CD14-positive monocyte (primary cell): ENCODE measurements around the gene PLAC9. TPM values are rescaled to one million over a fixed set of nuclear protein-coding genes. Genes with fewer than 3 reads are reported as not detected.

ENCODE experiments used
- DNase-seq, 3 donors: peaks; one replicate each; pipeline ENCODE4 v3.0.0-alpha.2; 2011 to 2022
- H2AFZ ChIP-seq: 2 replicates; pipeline ENCODE4 v1.6.0; 2012; ENCODE audit warnings: mild to moderate bottlenecking, low read depth, low read length, inconsistent platforms; ENCODE audit not compliant: insufficient read depth, poor library complexity, severe bottlenecking
- H3K27ac ChIP-seq, 2 donors: 1 replicate in 1 of 2; 2 replicates in 1 of 2; pipeline ENCODE4 v1.5.1; 2012 to 2013; ENCODE audit warnings: low read length in 2 of 2, control low read depth in 1 of 2, inconsistent platforms in 1 of 2, low read depth in 1 of 2, mild to moderate bottlenecking in 1 of 2
- H3K27me3 ChIP-seq, 2 donors: one replicate each; pipeline versions ENCODE4 v1.6.0 to v1.6.1; 2011 to 2013; ENCODE audit warnings: low read length in 2 of 2; ENCODE audit not compliant: control insufficient read depth in 2 of 2, insufficient read depth in 2 of 2
- H3K36me3 ChIP-seq, 2 donors: replicated peaks in 1 of 2; 1 replicate in 1 of 2; 2 replicates in 1 of 2; pipeline versions ENCODE4 v1.5.1 to v1.6.1; 2012 to 2013; ENCODE audit warnings: low read length in 2 of 2, control low read depth in 1 of 2, inconsistent platforms in 1 of 2, mild to moderate bottlenecking in 1 of 2; ENCODE audit not compliant: insufficient read depth in 2 of 2, control insufficient read depth in 1 of 2
- H3K4me1 ChIP-seq, 2 donors: 1 replicate in 1 of 2; 2 replicates in 1 of 2; pipeline versions ENCODE4 v1.5.1 to v1.6.1; 2012 to 2013; ENCODE audit warnings: low read length in 2 of 2, control low read depth in 1 of 2, inconsistent platforms in 1 of 2, mild to moderate bottlenecking in 1 of 2, moderate library complexity in 1 of 2; ENCODE audit not compliant: insufficient read depth in 2 of 2, control insufficient read depth in 1 of 2
- H3K4me2 ChIP-seq: replicated peaks from 2 replicates; pipeline ENCODE3; 2012; ENCODE audit warnings: low read length, moderate library complexity, mild to moderate bottlenecking; ENCODE audit not compliant: poor library complexity, severe bottlenecking; ENCODE audit errors: extremely low read depth
- H3K4me3 ChIP-seq, 3 experiments: fragments of 200-600 bp in 1 of 3; sonication (generic) in 1 of 3; replicated peaks in 1 of 3; 1 replicate in 2 of 3; 2 replicates in 1 of 3; pipeline ENCODE4 v1.5.1; 2011 to 2013; ENCODE audit warnings: low read length in 3 of 3, mild to moderate bottlenecking in 3 of 3, control low read depth in 2 of 3, low read depth in 2 of 3, inconsistent platforms in 1 of 3, moderate library complexity in 1 of 3
- H3K79me2 ChIP-seq: 2 replicates; pipeline ENCODE4 v1.6.0; 2012; ENCODE audit warnings: mild to moderate bottlenecking, control low read depth, inconsistent platforms, low read length, moderate library complexity; ENCODE audit not compliant: insufficient read depth
- H3K9ac ChIP-seq: 2 replicates; pipeline ENCODE4 v1.6.0; 2017; ENCODE audit warnings: low read length, mild to moderate bottlenecking; ENCODE audit not compliant: insufficient read depth, poor library complexity, severe bottlenecking
- H3K9me3 ChIP-seq, 2 donors: replicated peaks in 1 of 2; 1 replicate in 1 of 2; 2 replicates in 1 of 2; pipeline versions ENCODE4 v1.5.1 to v1.6.1; 2012 to 2013; ENCODE audit warnings: low read length in 2 of 2, control low read depth in 1 of 2; ENCODE audit not compliant: control insufficient read depth in 1 of 2, insufficient read depth in 1 of 2
- H4K20me1 ChIP-seq: 2 replicates; pipeline ENCODE4 v1.6.0; 2012; ENCODE audit warnings: mild to moderate bottlenecking, low read length, control low read depth, moderate library complexity; ENCODE audit not compliant: insufficient read depth
- H3K27ac Mint-ChIP-seq, 7 donors: one replicate each; pipeline ENCODE4 v1.8.0; 2020; ENCODE audit warnings: mild to moderate bottlenecking in 7 of 7, mixed read lengths in 7 of 7, moderate library complexity in 6 of 7, inconsistent platforms in 2 of 7
- H3K27me3 Mint-ChIP-seq, 3 donors: one replicate each; pipeline ENCODE4 v1.8.0; 2021 to 2022; ENCODE audit warnings: low read depth in 3 of 3, mild to moderate bottlenecking in 3 of 3, mixed read lengths in 3 of 3, moderate library complexity in 3 of 3, inconsistent platforms in 1 of 3
- H3K36me3 Mint-ChIP-seq, 2 donors: one replicate each; pipeline ENCODE4 v1.8.0; 2020; ENCODE audit warnings: mixed read lengths in 2 of 2, inconsistent platforms in 1 of 2, mild to moderate bottlenecking in 1 of 2
- H3K4me1 Mint-ChIP-seq: one replicate; pipeline ENCODE4 v1.8.0; 2020; ENCODE audit warnings: mild to moderate bottlenecking, mixed read lengths
- H3K4me3 Mint-ChIP-seq, 2 donors: one replicate each; pipeline ENCODE4 v1.8.0; 2020; ENCODE audit warnings: mild to moderate bottlenecking in 2 of 2, mixed read lengths in 2 of 2, moderate library complexity in 1 of 2
- H3K9me3 Mint-ChIP-seq, 7 donors: one replicate each; pipeline ENCODE4 v1.8.0; 2020 to 2022; ENCODE audit warnings: mixed read lengths in 7 of 7, mild to moderate bottlenecking in 6 of 7, moderate library complexity in 6 of 7, inconsistent platforms in 2 of 7
- WGBS: methylation state at CpG from one replicate; pipeline ENCODE4 v1.1.5; 2013; ENCODE audit warnings: missing lambda C conversion rate; ENCODE audit not compliant: insufficient coverage; 5-methylcytosine and 5-hydroxymethylcytosine counted together
- intact Hi-C, 2 donors: fragments of 100-400 bp; cut with micrococcal nuclease; formaldehyde crosslinking; loops; one replicate each; pipeline versions ENCODE4 v1.15.0 to v1.15.1; 2023
- polyA plus RNA-seq, 3 donors: library from polyadenylated mRNA; depleted of rRNA in 1 of 3; unstranded in 2 of 3; stranded (reverse) in 1 of 3; fragments of 300-500 nt in 2 of 3; fragments of >200 nt in 1 of 3; fragmentation: Illumina TruSeq in 2 of 3; gene quantifications; 1 replicate in 2 of 3; 2 replicates in 1 of 3; pipeline ENCODE4 v1.2.3, GENCODE V29; 2012 to 2021
- TF ChIP-seq, protein P1 (sequence below): fragments of 200-600 bp; IDR thresholded peaks from one replicate; pipeline ENCODE4 v1.8.0; 2022; ENCODE audit warnings: antibody characterized with exemption, mild to moderate bottlenecking

Gene PLAC9
- polyA plus RNA-seq, 3 donors: not detected

GRCh38 chr10:80174641-80175395 lies 42.3 kb downstream of the PLAC9 start:
- DNase-seq: no peak
- H3K27me3 Mint-ChIP-seq: peaks cover 0 to 3% (median 0%) of the 10 kb centered on the region in 3 donors
- Histone ChIP-seq H3K9me3 (no peaks in the 10 kb centered on the region), H3K36me3 (peaks cover 39 to 55% of the 10 kb centered on the region in 2 donors), H2AFZ (no peak overlapping the region), H3K4me2 (no peak overlapping the region), H3K79me2 (peaks cover 97% of the 10 kb centered on the region), H3K4me1 (peaks cover 4 to 15% of the 10 kb centered on the region in 2 donors), H3K9ac (no peak overlapping the region), H4K20me1 (peaks cover 97% of the 10 kb centered on the region), H3K27ac (peak overlapping the region in 1 of 2 donors; percentile 26), H3K4me3 (no peak overlapping the region), H3K27me3 (no peaks in the 10 kb centered on the region)
- TF ChIP-seq, protein P1, sequence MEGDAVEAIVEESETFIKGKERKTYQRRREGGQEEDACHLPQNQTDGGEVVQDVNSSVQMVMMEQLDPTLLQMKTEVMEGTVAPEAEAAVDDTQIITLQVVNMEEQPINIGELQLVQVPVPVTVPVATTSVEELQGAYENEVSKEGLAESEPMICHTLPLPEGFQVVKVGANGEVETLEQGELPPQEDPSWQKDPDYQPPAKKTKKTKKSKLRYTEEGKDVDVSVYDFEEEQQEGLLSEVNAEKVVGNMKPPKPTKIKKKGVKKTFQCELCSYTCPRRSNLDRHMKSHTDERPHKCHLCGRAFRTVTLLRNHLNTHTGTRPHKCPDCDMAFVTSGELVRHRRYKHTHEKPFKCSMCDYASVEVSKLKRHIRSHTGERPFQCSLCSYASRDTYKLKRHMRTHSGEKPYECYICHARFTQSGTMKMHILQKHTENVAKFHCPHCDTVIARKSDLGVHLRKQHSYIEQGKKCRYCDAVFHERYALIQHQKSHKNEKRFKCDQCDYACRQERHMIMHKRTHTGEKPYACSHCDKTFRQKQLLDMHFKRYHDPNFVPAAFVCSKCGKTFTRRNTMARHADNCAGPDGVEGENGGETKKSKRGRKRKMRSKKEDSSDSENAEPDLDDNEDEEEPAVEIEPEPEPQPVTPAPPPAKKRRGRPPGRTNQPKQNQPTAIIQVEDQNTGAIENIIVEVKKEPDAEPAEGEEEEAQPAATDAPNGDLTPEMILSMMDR: no peak
- 93% methylated on average over 7 of the region's 15 CpGs for WGBS
- H3K4me3 Mint-ChIP-seq: no peak overlapping the region
- no peak overlapping the region for H3K27ac Mint-ChIP-seq
- peaks cover 42% of the 10 kb centered on the region for H3K4me1 Mint-ChIP-seq
- peaks cover 35 to 65% of the 10 kb centered on the region in 2 donors for H3K36me3 Mint-ChIP-seq
- intact Hi-C loops: no loop called here
- no peaks in the 10 kb centered on the region for H3K9me3 Mint-ChIP-seq

GRCh38 chr10:80176526-80176925 lies 44.0 kb downstream of the PLAC9 start:
- Histone ChIP-seq H3K4me2 (no peak overlapping the region), H4K20me1 (peaks cover 97% of the 10 kb centered on the region), H3K9me3 (no peaks in the 10 kb centered on the region), H3K9ac (no peak overlapping the region), H3K4me1 (no peaks in the 10 kb centered on the region), H2AFZ (no peak overlapping the region), H3K36me3 (peaks cover 35 to 52% of the 10 kb centered on the region in 2 donors), H3K27me3 (no peaks in the 10 kb centered on the region), H3K79me2 (peaks cover 98% of the 10 kb centered on the region), H3K27ac (no peak overlapping the region), H3K4me3 (no peak overlapping the region)
- Mint-ChIP-seq H3K36me3 (peaks cover 27 to 60% of the 10 kb centered on the region in 2 donors), H3K9me3 (no peaks in the 10 kb centered on the region), H3K4me1 (peaks cover 28% of the 10 kb centered on the region), H3K27me3 (peaks cover 0 to 3% (median 0%) of the 10 kb centered on the region in 3 donors), H3K4me3 (no peak overlapping the region), H3K27ac (peak overlapping the region in 5 of 7 donors; percentile 33 to 72 (median 46))
- no peak for DNase-seq
- intact Hi-C loops: no loop called here
- WGBS: 97% methylated on average over 6 of the region's 6 CpGs
- TF ChIP-seq, protein P1: no peak
